ENCODE results near the gene RAB4A.

RAB4A gene

GRCh38 chr1:229270547-229271447, at the start of gene RAB4A:
RAB4A (plus strand) TSS chr1:229271111; CDS start chr1:229271340, 229 bp downstream.
- DNase-seq: peak; percentile 81

- no peak for DNase-seq
Observed at GRCh38 chr1:229222081-229222480, 48.8 kb upstream of the RAB4A start.

GRCh38 chr1:229223498-229223897, 47.4 kb upstream of the RAB4A start:
- DNase-seq: no peak

GRCh38 chr1:229224308-229224707, 46.6 kb upstream of the RAB4A start:
- DNase-seq: no peak

GRCh38 chr1:229225331-229225782, 45.6 kb upstream of the RAB4A start:
- DNase-seq: no peak

- no peak for DNase-seq
Observed at GRCh38 chr1:229226796-229227195, 44.1 kb upstream of the RAB4A start.

GRCh38 chr1:229227298-229227919, 43.5 kb upstream of the RAB4A start:
- DNase-seq: peak; percentile 86

GRCh38 chr1:229228522-229228921, 42.4 kb upstream of the RAB4A start:
- DNase-seq: no peak

- DNase-seq: no peak
Observed at GRCh38 chr1:229229137-229229720, 41.7 kb upstream of the RAB4A start.

GRCh38 chr1:229229721-229230139, 41.2 kb upstream of the RAB4A start:
- DNase-seq: no peak

- no peak for DNase-seq
Observed at GRCh38 chr1:229230140-229230892, 40.6 kb upstream of the RAB4A start.

- DNase-seq: no peak
Observed at GRCh38 chr1:229230893-229231753, 39.8 kb upstream of the RAB4A start.

GRCh38 chr1:229231754-229232119, 39.2 kb upstream of the RAB4A start:
- DNase-seq: no peak

GRCh38 chr1:229234870-229235472, 35.9 kb upstream of the RAB4A start:
- no peak for DNase-seq

- no peak for DNase-seq
Observed at GRCh38 chr1:229237320-229237719, 33.6 kb upstream of the RAB4A start.

GRCh38 chr1:229238231-229238630, 32.7 kb upstream of the RAB4A start:
- no peak for DNase-seq

- no peak for DNase-seq
Observed at GRCh38 chr1:229238674-229239415, 32.1 kb upstream of the RAB4A start.

GRCh38 chr1:229240532-229240931, 30.4 kb upstream of the RAB4A start:
- DNase-seq: no peak

- no peak for DNase-seq
Observed at GRCh38 chr1:229241390-229241789, 29.5 kb upstream of the RAB4A start.

- DNase-seq: no peak
Observed at GRCh38 chr1:229243638-229244037, 27.3 kb upstream of the RAB4A start.

- no peak for DNase-seq
Observed at GRCh38 chr1:229244091-229244490, 26.8 kb upstream of the RAB4A start.

Measured in CD4-positive, alpha-beta T cell treated with Interleukin-17A for 1 hour (primary cell).